Nephron (organoid): ENCODE measurements around the gene H2BK1.

Experiments
- H3K27ac Mint-ChIP-seq, 3 experiments: 2 replicates each; pipeline ENCODE4 v1.8.0; 2020; ENCODE audit warnings: mixed read lengths in 3 of 3, mild to moderate bottlenecking in 2 of 3, moderate library complexity in 1 of 3
- H3K27me3 Mint-ChIP-seq: 2 replicates; pipeline ENCODE4 v1.8.0; 2021; ENCODE audit warnings: low read depth, mild to moderate bottlenecking, moderate library complexity, mixed read lengths
- H3K36me3 Mint-ChIP-seq: 2 replicates; pipeline ENCODE4 v1.8.0; 2020; ENCODE audit warnings: low read depth, mixed read lengths
- H3K4me1 Mint-ChIP-seq: 2 replicates; pipeline ENCODE4 v1.8.0; 2020; ENCODE audit warnings: mixed read lengths
- H3K4me3 Mint-ChIP-seq, 3 experiments: 2 replicates each; pipeline ENCODE4 v1.8.0; 2020; ENCODE audit warnings: mild to moderate bottlenecking in 3 of 3, mixed read lengths in 3 of 3, moderate library complexity in 2 of 3
- H3K9me3 Mint-ChIP-seq: 2 replicates; pipeline ENCODE4 v1.8.0; 2020; ENCODE audit warnings: mixed read lengths
- TF ChIP-seq, protein P1 (sequence below), 3 experiments: fragments of 200-600 bp; sonication (generic); IDR thresholded peaks; one replicate each; pipeline ENCODE4 v1.5.0; 2021; ENCODE audit warnings: antibody characterized with exemption in 3 of 3; ENCODE audit not compliant: unreplicated experiment in 3 of 3

The H2BK1 gene

DNA sequence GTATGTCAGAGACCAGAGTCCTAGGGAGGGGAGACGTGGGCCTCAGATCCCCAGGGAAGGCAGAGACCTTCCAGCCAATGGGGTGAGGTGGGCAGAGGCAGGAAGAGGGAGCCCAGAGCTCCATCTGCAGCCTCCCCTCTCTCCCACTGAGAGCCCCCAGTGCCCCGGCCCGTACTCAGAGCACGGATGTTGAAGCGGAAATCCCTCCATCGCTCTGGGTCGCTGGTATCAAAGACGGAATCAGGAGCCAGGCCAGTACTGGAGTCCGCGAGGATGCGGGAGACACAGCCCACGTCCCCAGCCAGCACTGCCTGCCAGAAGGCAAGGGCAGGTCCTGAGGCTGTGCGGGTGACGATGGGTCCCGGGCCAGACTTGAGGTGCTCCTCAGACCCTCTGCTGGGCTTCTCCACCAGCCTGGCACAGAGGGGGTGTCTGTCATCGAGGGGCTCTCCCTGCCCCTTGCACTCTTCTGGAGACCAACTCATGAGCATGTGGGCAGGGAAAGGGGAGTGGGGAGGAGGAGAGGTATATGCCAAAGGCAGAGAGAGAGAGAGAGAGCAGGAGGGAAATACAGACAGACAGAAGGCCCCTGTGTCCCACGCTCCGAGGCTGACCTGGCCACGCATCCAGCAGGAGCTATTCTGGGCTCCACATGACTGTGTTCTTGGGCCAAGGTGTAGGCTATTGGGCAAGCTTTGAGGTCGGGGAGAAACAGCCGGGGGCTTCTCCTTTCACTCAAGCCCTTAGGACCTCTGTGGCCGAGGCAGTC, 23.5 kb downstream of the H2BK1 start, which contains the start of gene ASB10:
TSS of gene ASB10 (minus strand) at position 611 of the 769 bp plus-strand sequence. CDS start at position 491, 120 bp downstream.
- TF ChIP-seq, protein P1, sequence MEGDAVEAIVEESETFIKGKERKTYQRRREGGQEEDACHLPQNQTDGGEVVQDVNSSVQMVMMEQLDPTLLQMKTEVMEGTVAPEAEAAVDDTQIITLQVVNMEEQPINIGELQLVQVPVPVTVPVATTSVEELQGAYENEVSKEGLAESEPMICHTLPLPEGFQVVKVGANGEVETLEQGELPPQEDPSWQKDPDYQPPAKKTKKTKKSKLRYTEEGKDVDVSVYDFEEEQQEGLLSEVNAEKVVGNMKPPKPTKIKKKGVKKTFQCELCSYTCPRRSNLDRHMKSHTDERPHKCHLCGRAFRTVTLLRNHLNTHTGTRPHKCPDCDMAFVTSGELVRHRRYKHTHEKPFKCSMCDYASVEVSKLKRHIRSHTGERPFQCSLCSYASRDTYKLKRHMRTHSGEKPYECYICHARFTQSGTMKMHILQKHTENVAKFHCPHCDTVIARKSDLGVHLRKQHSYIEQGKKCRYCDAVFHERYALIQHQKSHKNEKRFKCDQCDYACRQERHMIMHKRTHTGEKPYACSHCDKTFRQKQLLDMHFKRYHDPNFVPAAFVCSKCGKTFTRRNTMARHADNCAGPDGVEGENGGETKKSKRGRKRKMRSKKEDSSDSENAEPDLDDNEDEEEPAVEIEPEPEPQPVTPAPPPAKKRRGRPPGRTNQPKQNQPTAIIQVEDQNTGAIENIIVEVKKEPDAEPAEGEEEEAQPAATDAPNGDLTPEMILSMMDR (IDR thresholded peaks at IDR 0.05; ENCODE audit: unreplicated experiment in 3 of 3): no peak
- H3K4me1 Mint-ChIP-seq: peaks cover 4% of the 10 kb centered on the region
- H3K9me3 Mint-ChIP-seq: no peaks in the 10 kb centered on the region
- H3K27me3 Mint-ChIP-seq: peaks cover 36% of the 10 kb centered on the region
- no peaks in the 10 kb centered on the region for H3K36me3 Mint-ChIP-seq
- no peak within 1 kb of the TSS for H3K27ac Mint-ChIP-seq
- H3K4me3 Mint-ChIP-seq: no peak within 1 kb of the TSS

DNA sequence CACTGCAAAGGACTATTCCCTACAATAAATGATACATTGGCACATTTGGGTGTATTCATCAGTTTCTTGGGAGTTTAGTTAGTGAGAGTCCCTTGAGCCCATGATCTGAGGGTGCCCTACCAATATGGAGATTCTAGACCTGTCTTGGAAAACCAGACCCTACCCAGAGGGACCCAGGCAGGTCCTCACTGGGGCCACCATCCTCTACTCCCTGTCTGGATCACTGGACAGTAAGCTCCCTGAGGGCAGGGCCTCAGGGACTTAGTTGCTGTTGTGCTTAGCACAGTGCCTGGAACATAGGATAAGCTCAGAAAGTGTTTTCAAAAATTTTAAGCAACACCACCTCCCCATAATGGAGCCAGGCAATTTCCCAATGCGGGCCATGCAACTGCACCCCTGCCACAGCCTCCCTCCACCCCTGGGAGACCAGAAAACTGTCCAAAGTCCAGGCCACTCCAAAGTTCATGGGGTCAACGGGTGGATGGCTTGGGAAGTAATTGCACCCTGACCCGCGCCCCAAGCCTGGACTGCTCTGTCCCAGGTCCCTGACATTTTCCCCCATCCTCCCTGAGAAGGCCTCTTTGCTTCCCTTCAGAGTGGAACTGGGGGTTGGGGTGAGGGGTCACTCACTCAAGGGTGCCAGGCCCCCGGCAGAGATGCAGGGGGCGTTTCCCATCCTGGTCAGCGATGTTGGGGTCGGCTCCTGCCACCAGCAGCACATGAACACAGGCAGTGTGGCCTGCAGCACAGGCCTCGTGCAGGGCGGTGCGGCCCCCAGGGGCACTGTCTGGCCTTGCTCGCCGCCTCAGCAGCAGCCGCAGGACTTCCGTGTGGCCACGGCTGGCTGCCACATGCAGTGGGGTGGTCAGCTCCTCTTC, 24.3 kb downstream of the H2BK1 start:
- Mint-ChIP-seq H3K4me1 (peaks cover 4% of the 10 kb centered on the region), H3K27me3 (peaks cover 35% of the 10 kb centered on the region), H3K36me3 (no peaks in the 10 kb centered on the region), H3K27ac (no peak overlapping the region), H3K9me3 (no peaks in the 10 kb centered on the region), H3K4me3 (no peak overlapping the region)
- TF ChIP-seq, protein P1 (IDR thresholded peaks at IDR 0.05; ENCODE audit: unreplicated experiment in 3 of 3): no peak

- Mint-ChIP-seq H3K4me1 (no peaks in the 10 kb centered on the region), H3K36me3 (no peaks in the 10 kb centered on the region), H3K9me3 (no peaks in the 10 kb centered on the region), H3K27ac (no peak overlapping the region), H3K27me3 (peaks cover 51% of the 10 kb centered on the region), H3K4me3 (no peak overlapping the region)
- TF ChIP-seq, protein P1 (IDR thresholded peaks at IDR 0.05; ENCODE audit: unreplicated experiment in 3 of 3): no peak
These were observed 29.3 kb downstream of the H2BK1 start for GRCh38 chr7:151181011-151181431.

DNA sequence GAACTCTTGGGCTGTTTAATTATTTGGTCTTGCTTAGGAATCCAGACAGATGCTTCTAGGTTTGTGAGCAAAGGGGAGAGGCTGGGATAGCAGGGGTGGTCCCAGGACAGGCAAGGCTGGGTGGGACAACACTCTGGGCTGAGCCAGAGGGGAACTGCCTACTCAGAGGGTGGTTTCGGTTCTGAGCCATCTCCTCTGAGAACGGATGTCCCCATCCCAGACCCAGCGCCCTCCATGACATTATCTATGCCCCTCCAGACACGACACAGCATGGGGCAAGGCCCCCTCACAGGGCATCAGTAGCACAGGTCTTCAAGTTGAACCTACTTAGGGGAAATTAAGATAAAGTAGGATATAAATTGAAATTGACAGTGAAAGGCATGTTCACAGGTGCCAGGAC, 30.3 kb downstream of the H2BK1 start:
- H3K36me3 Mint-ChIP-seq: no peaks in the 10 kb centered on the region
- TF ChIP-seq, protein P1 (IDR thresholded peaks at IDR 0.05; ENCODE audit: unreplicated experiment in 3 of 3): no peak
- H3K27me3 Mint-ChIP-seq: peaks cover 61% of the 10 kb centered on the region
- H3K27ac Mint-ChIP-seq: no peak overlapping the region
- H3K4me3 Mint-ChIP-seq: no peak overlapping the region
- H3K4me1 Mint-ChIP-seq: no peaks in the 10 kb centered on the region
- H3K9me3 Mint-ChIP-seq: no peaks in the 10 kb centered on the region

DNA sequence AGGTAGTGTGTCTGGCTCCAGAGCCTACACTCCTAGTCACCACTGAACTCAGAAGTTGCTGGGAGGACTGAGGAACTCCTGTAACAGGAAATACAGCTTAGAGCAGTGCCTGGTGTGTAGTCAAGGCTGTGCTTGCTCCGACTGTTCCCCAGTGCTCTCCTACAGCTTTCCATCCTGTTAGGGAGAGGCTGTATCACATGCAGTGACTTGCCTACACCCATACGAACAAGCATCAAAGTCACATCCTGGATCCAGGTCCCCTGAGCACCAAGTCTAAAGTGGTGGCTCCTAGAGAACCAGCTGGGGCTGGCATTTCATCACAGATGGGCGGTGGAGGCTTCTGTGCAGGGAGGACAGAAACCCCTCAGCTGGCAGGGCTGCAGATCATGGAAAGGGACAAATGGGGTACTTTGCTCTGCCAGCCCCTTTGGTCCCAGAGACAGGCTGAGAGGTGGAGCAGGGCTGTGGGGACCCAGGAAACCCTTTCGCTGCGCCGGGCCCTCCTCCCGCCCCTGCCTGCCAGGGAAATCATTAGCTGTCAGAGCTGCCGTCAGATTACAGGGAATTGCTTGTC, 30.9 kb downstream of the H2BK1 start:
- Mint-ChIP-seq H3K9me3 (no peaks in the 10 kb centered on the region), H3K27ac (no peak overlapping the region), H3K4me3 (no peak overlapping the region), H3K36me3 (no peaks in the 10 kb centered on the region), H3K4me1 (no peaks in the 10 kb centered on the region), H3K27me3 (peaks cover 61% of the 10 kb centered on the region)
- TF ChIP-seq, protein P1 (IDR thresholded peaks at IDR 0.05; ENCODE audit: unreplicated experiment in 3 of 3): no peak
